Muscle of leg (tissue), 11 donors: Measurements from ENCODE around the gene SELENON. TPM values are rescaled to one million over a fixed set of nuclear protein-coding genes. Genes with fewer than 3 reads are reported as not detected.

Experiments used
- DNase-seq: peaks from one replicate; pipeline ENCODE4 v3.0.0; 2013
- H3K27ac ChIP-seq: one replicate; pipeline ENCODE4 v1.5.1; 2013; ENCODE audit warnings: mild to moderate bottlenecking, low read length, control low read depth
- H3K27me3 ChIP-seq: one replicate; pipeline ENCODE4 v1.6.1; 2013; ENCODE audit warnings: low read length; ENCODE audit not compliant: control insufficient read depth, insufficient read depth
- H3K36me3 ChIP-seq: one replicate; pipeline ENCODE4 v1.6.1; 2013; ENCODE audit warnings: low read length; ENCODE audit not compliant: control insufficient read depth, insufficient read depth
- H3K4me1 ChIP-seq: one replicate; pipeline ENCODE4 v1.6.1; 2013; ENCODE audit warnings: low read length; ENCODE audit not compliant: control insufficient read depth, insufficient read depth
- H3K4me3 ChIP-seq: one replicate; pipeline ENCODE4 v1.5.1; 2013; ENCODE audit warnings: low read length, control low read depth
- H3K9me3 ChIP-seq: replicated peaks from 2 replicates; pipeline ENCODE4 v1.6.1; 2013; ENCODE audit warnings: low read depth, low read length; ENCODE audit not compliant: control insufficient read depth
- WGBS: methylation state at CpG from one replicate; pipeline ENCODE4 v1.1.5; 2013; ENCODE audit warnings: missing lambda C conversion rate; ENCODE audit not compliant: insufficient coverage; 5-methylcytosine and 5-hydroxymethylcytosine counted together
- polyA plus RNA-seq, 8 donors: library from polyadenylated mRNA; unstranded; fragments of 120-200 nt; gene quantifications; one replicate each; pipeline versions ENCODE4 v1.2.1 to v1.2.3, GENCODE V29; 2013; ENCODE audit warnings: inconsistent platforms in 1 of 8, low replicate concordance in 1 of 8; ENCODE audit not compliant: insufficient read length in 8 of 8, insufficient read depth in 1 of 8
- total RNA-seq: library from RNA; stranded (reverse); fragments of 120-200 nt; gene quantifications from one replicate; pipeline ENCODE4 v1.2.4, GENCODE V29; 2013

Gene SELENON
- total and polyA plus RNA-seq, 9 donors: 23.1 to 88.0 (median 64.9) TPM

- Histone ChIP-seq H3K4me3 (no peak overlapping the region), H3K9me3 (no peaks in the 10 kb centered on the region), H3K27ac (no peak overlapping the region), H3K4me1 (no peaks in the 10 kb centered on the region), H3K27me3 (no peaks in the 10 kb centered on the region), H3K36me3 (no peaks in the 10 kb centered on the region)
- DNase-seq: no peak
- 79% methylated on average over 1 of the region's 3 CpGs for WGBS
Observed at GRCh38 chr1:25844536-25845337, 44.7 kb downstream of the SELENON start.

GRCh38 chr1:25845664-25846063 is 45.7 kb downstream of the SELENON start:
- H3K4me1 ChIP-seq: no peaks in the 10 kb centered on the region
- 88% methylated on average over 2 of the region's 5 CpGs for WGBS
- H3K27me3 ChIP-seq: no peaks in the 10 kb centered on the region
- no peak for DNase-seq
- no peaks in the 10 kb centered on the region for H3K36me3 ChIP-seq
- no peak overlapping the region for H3K4me3 ChIP-seq
- no peaks in the 10 kb centered on the region for H3K9me3 ChIP-seq
- no peak overlapping the region for H3K27ac ChIP-seq

- no peaks in the 10 kb centered on the region for H3K4me1 ChIP-seq
- no peak for DNase-seq
- H3K4me3 ChIP-seq: no peak overlapping the region
- no peaks in the 10 kb centered on the region for H3K36me3 ChIP-seq
- H3K9me3 ChIP-seq: no peaks in the 10 kb centered on the region
- no peak overlapping the region for H3K27ac ChIP-seq
- no peaks in the 10 kb centered on the region for H3K27me3 ChIP-seq
- 60% methylated on average over 1 of the region's 4 CpGs for WGBS
Observed at GRCh38 chr1:25847929-25848328, 47.9 kb downstream of the SELENON start.

GRCh38 chr1:25848531-25848930 is 48.5 kb downstream of the SELENON start:
- no peak overlapping the region for H3K4me3 ChIP-seq
- H3K27me3 ChIP-seq: no peaks in the 10 kb centered on the region
- H3K36me3 ChIP-seq: no peaks in the 10 kb centered on the region
- no peak overlapping the region for H3K27ac ChIP-seq
- WGBS: 80% methylated on average over 1 of the region's 1 CpG
- no peaks in the 10 kb centered on the region for H3K4me1 ChIP-seq
- H3K9me3 ChIP-seq: no peaks in the 10 kb centered on the region
- no peak for DNase-seq

GRCh38 chr1:25854554-25854953 is 54.6 kb downstream of the SELENON start:
- no peaks in the 10 kb centered on the region for H3K9me3 ChIP-seq
- H3K4me3 ChIP-seq: no peak overlapping the region
- no peaks in the 10 kb centered on the region for H3K27me3 ChIP-seq
- H3K27ac ChIP-seq: no peak overlapping the region
- no peak for DNase-seq
- H3K36me3 ChIP-seq: no peaks in the 10 kb centered on the region
- peaks cover 7% of the 10 kb centered on the region for H3K4me1 ChIP-seq
- WGBS: no CpG with 5 or more reads among the region's 2 CpGs

- Histone ChIP-seq H3K36me3 (no peaks in the 10 kb centered on the region), H3K4me1 (peaks cover 8% of the 10 kb centered on the region), H3K9me3 (no peaks in the 10 kb centered on the region), H3K27ac (no peak overlapping the region), H3K27me3 (no peaks in the 10 kb centered on the region), H3K4me3 (no peak overlapping the region)
- DNase-seq: no peak
- WGBS: 86% methylated on average over 4 of the region's 11 CpGs
Observed at GRCh38 chr1:25856856-25857255, 56.9 kb downstream of the SELENON start.

- Histone ChIP-seq H3K9me3 (no peaks in the 10 kb centered on the region), H3K27me3 (no peaks in the 10 kb centered on the region), H3K36me3 (peaks cover 13% of the 10 kb centered on the region), H3K4me1 (peaks cover 11% of the 10 kb centered on the region), H3K4me3 (peak overlapping the region; percentile 51), H3K27ac (no peak overlapping the region)
- WGBS: 24% methylated on average over 6 of the region's 7 CpGs
- DNase-seq: no peak
Observed at GRCh38 chr1:25858494-25858893, 58.5 kb downstream of the SELENON start.

GRCh38 chr1:25858906-25859789 is 59.2 kb downstream of the SELENON start, which contains the start of gene AUNIP:
TSS of gene AUNIP (minus strand) at chr1:25859457. CDS start at chr1:25859357, 100 bp downstream.
- Histone ChIP-seq H3K4me3 (peak within 1 kb of the TSS; percentile 51), H3K36me3 (peaks cover 15% of the 10 kb centered on the region), H3K4me1 (peaks cover 11% of the 10 kb centered on the region), H3K27ac (peak within 1 kb of the TSS; percentile 91), H3K27me3 (no peaks in the 10 kb centered on the region), H3K9me3 (no peaks in the 10 kb centered on the region)
- peak; percentile 92 for DNase-seq
- 0% methylated on average over 71 of the region's 77 CpGs for WGBS

- Histone ChIP-seq H3K9me3 (no peaks in the 10 kb centered on the region), H3K36me3 (peaks cover 15% of the 10 kb centered on the region), H3K27me3 (no peaks in the 10 kb centered on the region), H3K4me3 (no peak overlapping the region), H3K4me1 (peaks cover 11% of the 10 kb centered on the region), H3K27ac (no peak overlapping the region)
- WGBS: 48% methylated on average over 3 of the region's 16 CpGs
- peak; percentile 71 for DNase-seq
Observed at GRCh38 chr1:25861316-25862286, 61.6 kb downstream of the SELENON start.
